WTC11 (cell line): ENCODE measurements around the gene USP15.

ENCODE experiments used
- HMGXB4 ChIP-seq: sonication (generic); formaldehyde crosslinking; IDR thresholded peaks from 2 replicates; pipeline ENCODE4 v1.8.1; 2023; ENCODE audit warnings: mild to moderate bottlenecking, moderate library complexity, missing genetic modification reagents
- TEAD4 ChIP-seq: sonication (generic); formaldehyde crosslinking; IDR thresholded peaks from 2 replicates; pipeline ENCODE4 v1.8.0; 2022; ENCODE audit warnings: mild to moderate bottlenecking, missing genetic modification reagents
- TF ChIP-seq, protein P1 (sequence below): sonication (generic); formaldehyde crosslinking; conservative IDR thresholded peaks from 2 replicates; pipeline ENCODE4 v1.8.1; 2022; ENCODE audit warnings: mild to moderate bottlenecking, missing genetic modification reagents

GRCh38 chr12:62270872-62271271, 10.7 kb downstream of the USP15 start:
- TF ChIP-seq, protein P1, sequence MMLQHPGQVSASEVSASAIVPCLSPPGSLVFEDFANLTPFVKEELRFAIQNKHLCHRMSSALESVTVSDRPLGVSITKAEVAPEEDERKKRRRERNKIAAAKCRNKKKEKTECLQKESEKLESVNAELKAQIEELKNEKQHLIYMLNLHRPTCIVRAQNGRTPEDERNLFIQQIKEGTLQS (CRISPR knock-in tag), result no peak
- TF ChIP-seq TEAD4 (no peak), HMGXB4 (CRISPR knock-in tag) (no peak)
